Body of pancreas (tissue), 4 donors: ENCODE data around the gene CYP1B1.

Experiments used
- POLR2A ChIP-seq, 3 donors: fragments of 450-650 bp; IDR thresholded peaks; one replicate each; pipeline ENCODE4 v1.6.1; 2016; ENCODE audit warnings: antibody characterized with exemption in 3 of 3, mild to moderate bottlenecking in 2 of 3
- TF ChIP-seq, protein P1 (sequence below), 7 experiments: fragments of 450-650 bp in 4 of 7; fragments of 200-600 bp in 3 of 7; sonication (generic) in 3 of 7; IDR thresholded peaks; one replicate each; pipeline ENCODE4 v1.5.1; 2016 to 2019; ENCODE audit warnings: antibody characterized with exemption in 7 of 7

DNA sequence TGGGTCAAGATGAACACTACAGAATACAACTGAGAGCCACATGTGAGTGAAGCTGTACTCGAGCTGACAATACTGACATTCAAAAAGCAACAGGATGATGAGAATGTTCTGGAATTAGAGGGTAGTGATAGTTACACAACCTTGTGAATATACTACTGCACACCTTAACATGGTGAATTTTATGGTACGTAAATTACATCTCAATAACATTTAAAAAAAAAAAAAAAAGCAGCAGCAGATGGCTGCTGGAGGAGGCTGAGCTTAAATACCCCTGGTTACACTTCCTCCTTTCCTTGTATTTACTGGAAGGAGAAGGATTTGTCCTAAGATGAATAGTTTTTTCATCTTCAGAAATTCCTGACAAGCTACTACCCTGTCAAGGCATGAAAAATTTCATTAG, 45.5 kb upstream of the CYP1B1 start:
- TF ChIP-seq POLR2A (IDR thresholded peaks at IDR 0.05): no peak
- TF ChIP-seq, protein P1, sequence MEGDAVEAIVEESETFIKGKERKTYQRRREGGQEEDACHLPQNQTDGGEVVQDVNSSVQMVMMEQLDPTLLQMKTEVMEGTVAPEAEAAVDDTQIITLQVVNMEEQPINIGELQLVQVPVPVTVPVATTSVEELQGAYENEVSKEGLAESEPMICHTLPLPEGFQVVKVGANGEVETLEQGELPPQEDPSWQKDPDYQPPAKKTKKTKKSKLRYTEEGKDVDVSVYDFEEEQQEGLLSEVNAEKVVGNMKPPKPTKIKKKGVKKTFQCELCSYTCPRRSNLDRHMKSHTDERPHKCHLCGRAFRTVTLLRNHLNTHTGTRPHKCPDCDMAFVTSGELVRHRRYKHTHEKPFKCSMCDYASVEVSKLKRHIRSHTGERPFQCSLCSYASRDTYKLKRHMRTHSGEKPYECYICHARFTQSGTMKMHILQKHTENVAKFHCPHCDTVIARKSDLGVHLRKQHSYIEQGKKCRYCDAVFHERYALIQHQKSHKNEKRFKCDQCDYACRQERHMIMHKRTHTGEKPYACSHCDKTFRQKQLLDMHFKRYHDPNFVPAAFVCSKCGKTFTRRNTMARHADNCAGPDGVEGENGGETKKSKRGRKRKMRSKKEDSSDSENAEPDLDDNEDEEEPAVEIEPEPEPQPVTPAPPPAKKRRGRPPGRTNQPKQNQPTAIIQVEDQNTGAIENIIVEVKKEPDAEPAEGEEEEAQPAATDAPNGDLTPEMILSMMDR (IDR thresholded peaks at IDR 0.05): no peak
